ENCODE results near the gene KCNE3.

KCNE3 gene

GRCh38 chr11:74462631-74463030 is 4.7 kb downstream of the KCNE3 start:
- H3K4me3 ChIP-seq (ENCODE audit: low read length): no peak overlapping the region
- TF ChIP-seq ZNF274 (IDR thresholded peaks at IDR 0.05; ENCODE audit: low read depth, low read length): no peak

- no peak for TF ChIP-seq ZNF274 (IDR thresholded peaks at IDR 0.05; ENCODE audit: low read depth, low read length)
- H3K4me3 ChIP-seq (ENCODE audit: low read length): no peak overlapping the region
Observed at GRCh38 chr11:74462009-74462408, 5.3 kb downstream of the KCNE3 start.

DNA sequence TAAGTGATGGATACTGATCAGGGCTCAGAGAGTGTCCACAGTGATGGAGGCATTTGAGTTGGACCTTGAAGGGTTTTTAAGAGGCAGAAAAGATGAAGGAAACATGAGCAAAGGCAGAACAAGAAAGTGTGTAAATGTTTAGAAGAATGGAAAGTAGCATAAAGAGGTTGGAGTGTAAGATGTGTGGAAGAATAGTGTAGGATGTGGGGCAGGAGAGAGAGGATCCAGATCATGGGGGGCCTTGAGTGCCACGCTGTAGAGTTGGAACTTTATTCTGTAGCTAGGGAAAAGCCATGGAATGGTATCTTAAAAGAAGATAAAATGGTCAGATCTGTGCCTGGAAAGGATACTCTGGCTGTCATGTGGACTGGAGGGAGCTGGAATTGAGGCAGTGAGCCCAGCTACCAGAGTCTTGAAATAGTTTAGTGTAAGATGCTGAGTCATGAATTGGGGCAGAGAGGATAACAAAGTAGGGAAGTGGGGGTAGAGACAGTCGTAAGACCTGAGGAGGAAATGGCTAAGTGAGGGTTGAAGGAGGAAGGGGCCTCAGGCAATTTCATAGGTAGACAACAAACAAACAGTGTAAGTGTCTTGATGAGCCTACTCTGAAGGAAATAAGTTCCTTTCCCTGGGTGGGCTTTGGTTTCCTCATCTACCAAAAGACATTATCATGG is 6.7 kb downstream of the KCNE3 start:
- no peak for TF ChIP-seq ZNF274 (IDR thresholded peaks at IDR 0.05; ENCODE audit: low read depth, low read length)
- H3K4me3 ChIP-seq (ENCODE audit: low read length): no peak overlapping the region

- H3K4me3 ChIP-seq (ENCODE audit: low read length): no peak overlapping the region
- no peak for TF ChIP-seq ZNF274 (IDR thresholded peaks at IDR 0.05; ENCODE audit: low read depth, low read length)
Observed at GRCh38 chr11:74460065-74460464, 7.3 kb downstream of the KCNE3 start.

- TF ChIP-seq ZNF274 (IDR thresholded peaks at IDR 0.05; ENCODE audit: low read depth, low read length): no peak
- no peak overlapping the region for H3K4me3 ChIP-seq (ENCODE audit: low read length)
Observed at GRCh38 chr11:74459584-74459983, 7.8 kb downstream of the KCNE3 start.

GRCh38 chr11:74457356-74457755 is 10.0 kb downstream of the KCNE3 start:
- no peak overlapping the region for H3K4me3 ChIP-seq (ENCODE audit: low read length)
- TF ChIP-seq ZNF274 (IDR thresholded peaks at IDR 0.05; ENCODE audit: low read depth, low read length): no peak

- TF ChIP-seq ZNF274 (IDR thresholded peaks at IDR 0.05; ENCODE audit: low read depth, low read length): no peak
- H3K4me3 ChIP-seq (ENCODE audit: low read length): no peak overlapping the region
Observed at GRCh38 chr11:74453373-74453975, 13.9 kb downstream of the KCNE3 start.

- TF ChIP-seq ZNF274 (IDR thresholded peaks at IDR 0.05; ENCODE audit: low read depth, low read length): no peak
- H3K4me3 ChIP-seq (ENCODE audit: low read length): no peak overlapping the region
Observed at GRCh38 chr11:74452366-74452765, 15.0 kb downstream of the KCNE3 start.

- TF ChIP-seq ZNF274 (IDR thresholded peaks at IDR 0.05; ENCODE audit: low read depth, low read length): no peak
- H3K4me3 ChIP-seq (ENCODE audit: low read length): no peak overlapping the region
Observed at GRCh38 chr11:74450318-74450717, 17.0 kb downstream of the KCNE3 start.

DNA sequence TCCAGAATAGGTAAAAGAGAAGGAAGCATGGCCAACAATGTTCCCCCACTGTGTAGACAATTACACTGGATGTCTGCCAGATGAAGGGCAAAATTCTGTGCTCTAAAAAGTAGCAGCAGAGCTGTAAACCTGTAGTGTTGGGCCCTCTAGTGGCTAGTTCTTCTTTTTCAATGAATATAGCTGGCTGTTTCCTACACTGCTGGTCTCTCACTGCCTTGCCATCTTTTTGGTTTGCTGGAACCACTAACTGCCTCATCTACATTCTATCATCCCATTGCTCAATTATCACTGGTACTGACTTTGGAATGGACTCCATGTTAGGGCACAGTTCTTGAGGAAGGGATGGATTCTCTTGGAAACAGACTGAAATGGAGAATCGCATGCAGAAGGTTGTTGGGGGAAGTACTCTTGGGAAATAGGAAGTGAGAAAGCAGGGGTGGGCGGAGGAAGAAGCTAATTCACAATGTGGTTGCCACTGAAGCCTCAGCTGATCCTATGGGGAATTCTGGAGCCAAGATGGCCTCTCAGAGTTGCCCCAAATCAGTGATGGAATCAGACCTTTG is 17.9 kb downstream of the KCNE3 start:
- no peak for TF ChIP-seq ZNF274 (IDR thresholded peaks at IDR 0.05; ENCODE audit: low read depth, low read length)
- no peak overlapping the region for H3K4me3 ChIP-seq (ENCODE audit: low read length)

- no peak overlapping the region for H3K4me3 ChIP-seq (ENCODE audit: low read length)
- TF ChIP-seq ZNF274 (IDR thresholded peaks at IDR 0.05; ENCODE audit: low read depth, low read length): no peak
Observed at GRCh38 chr11:74447720-74448119, 19.6 kb downstream of the KCNE3 start.

DNA sequence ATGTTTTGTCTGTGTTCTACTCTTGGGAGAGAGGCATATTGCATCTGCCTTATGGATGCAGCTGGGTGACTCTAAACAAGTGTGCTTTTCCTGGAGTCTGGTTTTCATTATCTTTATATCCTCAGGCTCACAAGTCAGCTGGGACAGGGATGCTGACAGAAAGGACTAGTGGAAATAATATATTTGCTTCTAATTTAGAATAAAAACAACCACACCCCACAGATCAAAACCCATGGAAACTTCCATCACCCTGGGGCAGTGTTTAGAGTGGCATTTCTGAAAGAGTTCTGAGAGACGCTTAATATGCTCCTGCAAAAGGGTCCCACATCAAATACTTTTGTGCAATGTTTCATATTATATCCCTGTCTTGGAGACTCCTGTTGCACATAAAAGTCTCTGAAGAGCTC is 20.8 kb downstream of the KCNE3 start:
- H3K4me3 ChIP-seq (ENCODE audit: low read length): no peak overlapping the region
- no peak for TF ChIP-seq ZNF274 (IDR thresholded peaks at IDR 0.05; ENCODE audit: low read depth, low read length)

DNA sequence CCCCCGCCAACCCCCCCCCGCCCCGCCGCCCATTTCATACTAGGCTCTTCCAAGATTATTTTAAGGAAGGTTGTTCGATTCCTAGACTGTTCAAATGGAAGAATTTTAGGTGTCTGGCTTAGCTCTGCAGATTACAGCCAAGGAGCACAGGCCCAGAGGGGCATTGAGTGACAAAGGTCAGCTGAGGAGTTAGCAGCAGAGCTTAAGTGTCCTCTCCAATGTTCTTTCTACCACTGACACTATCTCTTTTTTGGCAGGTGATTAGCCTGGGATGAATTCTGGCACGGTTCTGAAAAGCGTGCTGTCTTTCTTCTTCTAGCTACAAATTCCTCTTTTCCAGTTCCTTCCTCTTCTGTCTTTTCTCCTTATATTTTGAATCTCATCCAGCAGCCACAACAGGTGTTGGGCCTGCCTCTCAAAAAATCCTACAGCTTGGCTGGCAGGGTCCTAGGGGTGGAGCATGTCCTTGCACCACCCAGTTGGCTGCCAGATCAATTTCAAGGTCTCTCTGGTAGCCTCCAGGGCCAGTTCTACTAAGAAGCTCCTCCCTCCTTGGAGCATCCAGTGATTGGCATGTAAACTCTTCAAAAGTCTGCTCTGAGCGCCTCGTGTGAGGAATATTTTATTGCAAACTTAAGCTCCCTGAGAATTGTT is 23.0 kb downstream of the KCNE3 start:
- no peak overlapping the region for H3K4me3 ChIP-seq (ENCODE audit: low read length)
- no peak for TF ChIP-seq ZNF274 (IDR thresholded peaks at IDR 0.05; ENCODE audit: low read depth, low read length)

DNA sequence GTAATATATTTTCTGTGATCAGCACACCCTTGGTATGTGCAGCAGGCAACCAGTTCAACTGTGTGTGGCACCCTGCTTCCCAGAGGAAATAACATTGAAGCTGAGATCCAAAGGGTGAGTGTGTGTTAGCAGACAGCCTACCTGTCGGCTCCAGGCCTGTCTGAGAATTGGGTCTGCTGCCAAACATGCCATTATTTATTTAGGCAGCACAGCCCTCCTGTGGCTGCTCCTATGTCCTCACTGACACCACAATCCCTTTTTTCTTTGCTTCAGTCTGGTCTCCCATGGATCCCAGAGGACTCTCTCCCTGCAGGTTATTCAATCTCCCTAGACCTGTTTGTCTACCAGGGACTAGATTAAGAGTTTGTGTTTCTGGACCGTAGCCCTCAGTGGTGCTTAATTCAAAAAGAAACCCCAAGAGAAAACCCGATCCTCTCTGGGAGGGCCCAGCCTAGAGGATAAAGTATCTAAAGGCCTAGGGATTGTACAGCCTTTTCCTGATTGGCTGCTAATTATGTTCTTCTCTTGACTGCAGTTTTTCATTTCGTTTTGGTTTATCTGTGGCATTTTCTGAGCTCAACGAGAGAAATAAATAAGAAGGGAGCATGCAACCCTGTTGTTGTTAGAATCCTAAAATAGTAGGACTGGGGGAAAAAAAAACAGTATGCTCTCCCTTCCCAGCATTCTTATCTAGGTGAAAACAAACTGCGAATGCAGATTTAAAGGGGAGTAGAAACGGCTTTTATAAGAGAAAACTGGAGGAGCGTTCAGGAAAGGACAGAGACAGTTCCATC is 24.1 kb downstream of the KCNE3 start:
- H3K4me3 ChIP-seq (ENCODE audit: low read length): no peak overlapping the region
- no peak for TF ChIP-seq ZNF274 (IDR thresholded peaks at IDR 0.05; ENCODE audit: low read depth, low read length)

Data from GM08714 (cell line).